Right cardiac atrium (tissue), 5 donors: Measurements from ENCODE around the gene DZIP1. TPM values are rescaled to one million over a fixed set of nuclear protein-coding genes. Genes with fewer than 3 reads are reported as not detected.
"Not testable (repeated sequence)": the region's sequence is repeated elsewhere in the genome, so short reads cannot be mapped to it uniquely, and the experiment has no call there.

Source experiments
- ATAC-seq, 2 donors: fragments of 200-7000 bp; cut with Tn5 transposase; one replicate each; pipeline versions ENCODE4 v1.8.0 to v1.9.1; 2020; ENCODE audit warnings: moderate library complexity in 2 of 2, mild to moderate bottlenecking in 1 of 2
- DNase-seq, 3 donors: peaks; one replicate each; pipeline ENCODE4 v3.0.0-alpha.2; 2020
- H3K27ac ChIP-seq: one replicate; pipeline ENCODE4 v1.5.1; 2013; ENCODE audit warnings: mild to moderate bottlenecking, low read length, control low read depth, moderate library complexity
- H3K27me3 ChIP-seq: one replicate; pipeline ENCODE4 v1.6.1; 2013; ENCODE audit not compliant: control insufficient read depth, insufficient read depth
- H3K4me1 ChIP-seq: one replicate; pipeline ENCODE4 v1.6.1; 2013; ENCODE audit warnings: low read length; ENCODE audit not compliant: control insufficient read depth, insufficient read depth
- H3K4me3 ChIP-seq: one replicate; pipeline ENCODE4 v1.5.1; 2013; ENCODE audit warnings: low read length, control low read depth
- H3K9me3 ChIP-seq: one replicate; pipeline ENCODE4 v1.6.1; 2013; ENCODE audit warnings: low read length; ENCODE audit not compliant: control insufficient read depth
- WGBS: extraction: QIAGEN DNeasy Blood & Tissue Kit; methylation state at CpG from one replicate; pipeline ENCODE4 v1.1.7; 2013; 5-methylcytosine and 5-hydroxymethylcytosine counted together
- intact Hi-C, 4 donors: fragments of 100-400 bp; cut with DNase I; formaldehyde crosslinking; loops; one replicate each; pipeline versions ENCODE4 v1.11.0 to v1.14.0; 2022 to 2023
- long read RNA-seq, 4 donors: library from polyadenylated mRNA; unstranded; transcript quantifications; one replicate each; pipeline ENCODE4 v2.0.0, GENCODE V29; 2020 to 2021
- polyA plus RNA-seq: library from polyadenylated mRNA; stranded (reverse); fragments of 200-250 nt; gene quantifications from one replicate; pipeline ENCODE4 v1.2.3, GENCODE V29; 2013
- total RNA-seq, 4 donors: library from RNA; stranded (reverse); fragmentation: NEBNext Ultra II Directional; extraction: Animal tissue kit (Norgen Biotek cat#: 25700); gene quantifications; one replicate each; pipeline ENCODE4 v1.2.1, GENCODE V29; 2021
- donor health status: healthy with polysubstance abuse.
- donor health status: DM: no; HTN: yes; CAD: no.
- donor health status: DM: no; HTN: no; CAD: no.
- donor health status: DM: no; HTN: yes; CAD: no; lungs with severe emphysema.
- donor health status: DM: yes; HTN: yes; CAD: no.

Gene DZIP1, protein sequence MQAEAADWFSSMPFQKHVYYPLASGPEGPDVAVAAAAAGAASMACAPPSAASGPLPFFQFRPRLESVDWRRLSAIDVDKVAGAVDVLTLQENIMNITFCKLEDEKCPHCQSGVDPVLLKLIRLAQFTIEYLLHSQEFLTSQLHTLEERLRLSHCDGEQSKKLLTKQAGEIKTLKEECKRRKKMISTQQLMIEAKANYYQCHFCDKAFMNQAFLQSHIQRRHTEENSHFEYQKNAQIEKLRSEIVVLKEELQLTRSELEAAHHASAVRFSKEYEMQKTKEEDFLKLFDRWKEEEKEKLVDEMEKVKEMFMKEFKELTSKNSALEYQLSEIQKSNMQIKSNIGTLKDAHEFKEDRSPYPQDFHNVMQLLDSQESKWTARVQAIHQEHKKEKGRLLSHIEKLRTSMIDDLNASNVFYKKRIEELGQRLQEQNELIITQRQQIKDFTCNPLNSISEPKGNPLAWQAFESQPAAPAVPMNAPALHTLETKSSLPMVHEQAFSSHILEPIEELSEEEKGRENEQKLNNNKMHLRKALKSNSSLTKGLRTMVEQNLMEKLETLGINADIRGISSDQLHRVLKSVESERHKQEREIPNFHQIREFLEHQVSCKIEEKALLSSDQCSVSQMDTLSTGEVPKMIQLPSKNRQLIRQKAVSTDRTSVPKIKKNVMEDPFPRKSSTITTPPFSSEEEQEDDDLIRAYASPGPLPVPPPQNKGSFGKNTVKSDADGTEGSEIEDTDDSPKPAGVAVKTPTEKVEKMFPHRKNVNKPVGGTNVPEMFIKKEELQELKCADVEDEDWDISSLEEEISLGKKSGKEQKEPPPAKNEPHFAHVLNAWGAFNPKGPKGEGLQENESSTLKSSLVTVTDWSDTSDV
- total RNA-seq (1 to 10 TPM; 5.0 to 6.9 (median 6.3) TPM), polyA plus RNA-seq (3.4 TPM)
- long read RNA-seq, donor 1, partial matches to known transcripts = 2 of 7 reads
- long read RNA-seq, donor 1, other reads (novel, unspliced or antisense) = 5 of 7 reads
- long read RNA-seq, donor 2, partial matches to known transcripts = 0 of 2 reads
- long read RNA-seq, donor 2, other reads (novel, unspliced or antisense) = 1 of 2 reads
- long read RNA-seq, donor 3, partial matches to known transcripts = 8 of 14 reads
- long read RNA-seq, donor 3, other reads (novel, unspliced or antisense) = 6 of 14 reads
- long read RNA-seq, donor 4, partial matches to known transcripts = 0 of 1 reads
- long read RNA-seq, donor 4, other reads (novel, unspliced or antisense) = 1 of 1 reads

DNA sequence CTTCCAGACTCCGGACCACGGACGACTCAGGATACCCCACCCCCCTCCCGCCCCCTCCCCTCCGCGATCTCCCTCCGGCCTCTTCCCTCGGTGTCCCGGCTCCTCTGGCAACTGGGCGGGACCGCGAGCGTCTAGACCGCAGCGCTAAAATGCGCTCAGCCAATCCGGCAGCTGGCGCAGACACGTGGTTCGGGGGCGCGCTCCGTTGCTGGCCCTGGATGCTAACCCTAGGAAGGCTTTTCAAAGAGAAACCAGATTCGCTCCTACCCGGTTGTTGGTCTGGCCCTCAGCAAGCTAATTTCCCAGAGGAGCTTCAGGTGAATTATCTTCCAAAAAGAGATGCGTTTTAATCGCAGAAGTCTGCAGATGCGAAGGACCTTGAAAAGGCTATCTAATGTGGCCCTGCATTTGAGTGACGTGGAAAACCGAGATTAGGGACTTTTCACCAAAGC lies at the start of gene DZIP1:
TSS of gene DZIP1 (minus strand) at position 106 of the 452 bp plus-strand sequence. CDS start 2,677 bp downstream, outside the sequence.
- Histone ChIP-seq H3K4me3 (peak within 1 kb of the TSS; percentile 74), H3K27ac (no peak within 1 kb of the TSS), H3K4me1 (no peaks in the 10 kb centered on the region), H3K9me3 (no peaks in the 10 kb centered on the region), H3K27me3 (no peaks in the 10 kb centered on the region)
- DNase-seq (peak; percentile 85 to 93 (median 93)), ATAC-seq (peak; percentile 96)
- WGBS = under 1% methylated on average over 30 of the region's 30 CpGs
- intact Hi-C loops = no loop called here

DNA sequence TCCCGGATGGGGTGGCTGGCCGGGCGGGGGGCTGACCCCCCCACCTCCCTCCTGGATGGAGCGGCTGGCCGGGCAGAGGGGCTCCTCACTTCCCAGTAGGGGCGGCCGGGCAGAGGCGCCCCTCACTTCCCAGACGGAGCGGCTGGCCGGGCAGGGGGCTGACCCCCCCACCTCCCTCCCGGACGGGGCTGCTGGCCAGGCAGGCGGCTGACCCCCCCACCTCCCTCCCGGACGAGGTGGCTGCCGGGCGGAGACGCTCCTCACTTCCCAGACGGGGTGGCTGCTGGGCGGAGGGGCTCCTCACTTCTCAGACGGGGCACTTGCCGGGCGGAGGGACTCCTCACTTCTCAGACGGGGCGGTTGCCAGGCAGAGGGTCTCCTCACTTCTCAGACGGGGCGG lies 46.5 kb upstream of the DZIP1 start:
- ATAC-seq, H3K4me1 ChIP-seq, H3K27ac ChIP-seq, H3K4me3 ChIP-seq, intact Hi-C loops, H3K9me3 ChIP-seq, H3K27me3 ChIP-seq: not testable (repeated sequence)
- DNase-seq = peak in 1 of 3 donors; percentile 24
- 98% methylated on average over 28 of the region's 28 CpGs for WGBS

DNA sequence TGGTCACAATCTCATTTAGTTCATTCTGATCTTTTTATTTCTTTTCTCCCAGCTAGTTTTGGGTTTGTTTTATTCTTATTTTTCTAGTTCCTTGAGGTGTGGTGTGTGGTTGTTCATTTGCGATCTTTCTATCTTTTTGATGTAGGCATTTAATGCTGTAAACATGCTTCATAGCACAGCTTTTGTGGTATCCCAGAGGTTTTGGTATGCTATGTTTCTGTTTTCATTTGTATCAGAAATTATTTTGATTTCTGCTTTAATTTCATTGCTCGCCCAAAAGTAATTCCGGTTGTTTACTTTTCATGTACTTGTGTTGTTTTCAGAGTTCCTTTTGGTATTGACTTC lies 45.0 kb upstream of the DZIP1 start:
- no peaks in the 10 kb centered on the region for H3K27me3 ChIP-seq
- intact Hi-C loops = no loop called here
- no peak overlapping the region for H3K27ac ChIP-seq
- DNase-seq = no peak
- 97% methylated on average over 3 of the region's 3 CpGs for WGBS
- peaks cover 3% of the 10 kb centered on the region for H3K4me1 ChIP-seq
- no peak overlapping the region for H3K4me3 ChIP-seq
- H3K9me3 ChIP-seq = no peaks in the 10 kb centered on the region
- no peak for ATAC-seq

DNA sequence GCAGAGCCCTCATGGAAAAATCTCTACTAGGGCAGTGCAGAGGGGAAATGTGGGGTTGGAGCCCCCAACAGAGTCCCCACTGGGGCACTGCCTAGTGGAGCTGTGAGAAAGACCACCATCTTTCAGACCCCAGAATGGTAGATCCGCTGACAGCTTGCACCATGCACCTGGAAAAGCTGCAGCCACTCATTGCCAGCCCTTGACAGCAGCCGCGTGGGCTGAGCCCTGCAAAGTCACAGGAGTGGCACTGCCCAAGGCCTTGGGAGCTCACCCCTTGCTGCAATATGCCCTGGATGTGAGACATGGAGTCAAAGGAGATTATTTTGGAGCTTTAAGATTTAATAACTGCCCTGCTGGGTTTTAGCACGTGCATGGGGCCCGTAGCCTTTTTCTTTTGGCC lies 40.5 kb upstream of the DZIP1 start:
- intact Hi-C loops, ATAC-seq, H3K27me3 ChIP-seq, H3K4me1 ChIP-seq, H3K27ac ChIP-seq, H3K9me3 ChIP-seq, H3K4me3 ChIP-seq: not testable (repeated sequence)
- peak in 1 of 3 donors; percentile 28 for DNase-seq
- WGBS = 98% methylated on average over 5 of the region's 5 CpGs

DNA sequence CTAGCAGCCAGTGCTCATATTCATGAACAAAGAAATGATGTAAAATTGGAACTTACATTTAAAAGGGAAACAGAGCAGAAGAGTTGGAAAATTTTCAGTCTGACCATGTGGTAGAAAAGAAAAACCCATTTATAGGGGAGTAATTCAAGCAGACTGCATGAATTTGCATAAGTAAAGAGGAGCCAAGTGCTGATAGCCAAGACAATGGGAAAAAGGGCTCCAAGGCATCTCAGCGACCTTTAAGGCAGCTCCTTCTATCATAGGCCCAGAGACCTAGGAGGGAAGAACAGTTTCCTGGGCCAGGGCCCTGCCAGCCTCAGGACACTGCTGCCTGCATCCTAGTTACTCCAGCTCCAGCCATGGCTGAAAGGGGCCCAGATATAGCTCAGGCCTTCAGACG lies 39.9 kb upstream of the DZIP1 start:
- 67% methylated on average over 2 of the region's 2 CpGs for WGBS
- intact Hi-C loops = no loop called here
- Histone ChIP-seq H3K27ac (no peak overlapping the region), H3K9me3 (no peaks in the 10 kb centered on the region), H3K4me1 (peaks cover 5% of the 10 kb centered on the region), H3K4me3 (no peak overlapping the region), H3K27me3 (no peaks in the 10 kb centered on the region)
- DNase-seq (no peak), ATAC-seq (peak in 1 of 2 donors; percentile 28)

DNA sequence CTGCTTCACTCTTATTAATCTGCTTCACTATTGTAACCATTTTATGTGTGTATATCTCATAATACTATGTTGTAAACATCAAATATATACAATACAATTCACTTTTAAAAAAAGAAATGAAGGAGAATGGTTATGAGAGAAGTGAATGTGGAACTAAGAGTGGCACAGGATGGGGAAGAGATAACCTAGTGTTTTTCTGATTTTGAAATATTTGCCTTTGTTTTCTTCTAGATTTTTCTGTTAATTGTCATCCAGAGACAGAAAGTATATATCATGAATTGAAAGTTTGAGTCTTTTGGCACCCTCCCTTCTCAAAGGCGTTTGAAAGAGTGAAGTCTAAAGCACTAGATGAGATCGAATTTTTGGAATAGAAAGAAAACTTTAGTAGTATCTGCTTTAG lies 35.2 kb upstream of the DZIP1 start:
- WGBS = 25% methylated on average over 2 of the region's 2 CpGs
- H3K4me1 ChIP-seq = peaks cover 4% of the 10 kb centered on the region
- intact Hi-C loops = no loop called here

DNA sequence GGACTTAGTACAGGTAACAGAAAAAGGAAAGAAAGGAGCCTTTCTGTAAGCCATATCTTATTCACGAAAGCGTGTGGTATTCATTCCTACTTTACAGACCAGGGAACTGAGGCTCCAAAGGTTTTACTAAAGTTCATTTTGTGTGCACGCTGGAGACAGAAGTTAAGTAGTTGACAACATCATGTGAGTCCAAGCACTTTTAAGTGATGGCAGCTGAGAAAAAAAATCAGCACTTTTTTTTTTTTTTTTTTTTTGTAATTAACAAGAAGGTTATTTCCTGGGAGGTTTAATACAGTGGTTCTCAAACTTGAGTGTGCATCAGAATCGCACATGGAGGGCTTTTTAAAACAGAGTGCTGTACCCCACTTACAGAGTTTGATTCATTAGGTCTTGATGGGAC lies 34.5 kb upstream of the DZIP1 start:
- H3K4me3 ChIP-seq = peak overlapping the region; percentile 79
- 68% methylated on average over 4 of the region's 4 CpGs for WGBS
- ATAC-seq = no peak
- H3K9me3 ChIP-seq = no peaks in the 10 kb centered on the region
- H3K27me3 ChIP-seq = no peaks in the 10 kb centered on the region
- intact Hi-C loops = no loop called here
- H3K4me1 ChIP-seq = no peaks in the 10 kb centered on the region
- H3K27ac ChIP-seq = no peak overlapping the region
- no peak for DNase-seq

More for the DNA sequence above, 35.2 kb upstream of the DZIP1 start:
- no peak for ATAC-seq
- H3K9me3 ChIP-seq = no peaks in the 10 kb centered on the region
- H3K27ac ChIP-seq = no peak overlapping the region
- no peaks in the 10 kb centered on the region for H3K27me3 ChIP-seq
- no peak overlapping the region for H3K4me3 ChIP-seq
- DNase-seq = no peak

DNA sequence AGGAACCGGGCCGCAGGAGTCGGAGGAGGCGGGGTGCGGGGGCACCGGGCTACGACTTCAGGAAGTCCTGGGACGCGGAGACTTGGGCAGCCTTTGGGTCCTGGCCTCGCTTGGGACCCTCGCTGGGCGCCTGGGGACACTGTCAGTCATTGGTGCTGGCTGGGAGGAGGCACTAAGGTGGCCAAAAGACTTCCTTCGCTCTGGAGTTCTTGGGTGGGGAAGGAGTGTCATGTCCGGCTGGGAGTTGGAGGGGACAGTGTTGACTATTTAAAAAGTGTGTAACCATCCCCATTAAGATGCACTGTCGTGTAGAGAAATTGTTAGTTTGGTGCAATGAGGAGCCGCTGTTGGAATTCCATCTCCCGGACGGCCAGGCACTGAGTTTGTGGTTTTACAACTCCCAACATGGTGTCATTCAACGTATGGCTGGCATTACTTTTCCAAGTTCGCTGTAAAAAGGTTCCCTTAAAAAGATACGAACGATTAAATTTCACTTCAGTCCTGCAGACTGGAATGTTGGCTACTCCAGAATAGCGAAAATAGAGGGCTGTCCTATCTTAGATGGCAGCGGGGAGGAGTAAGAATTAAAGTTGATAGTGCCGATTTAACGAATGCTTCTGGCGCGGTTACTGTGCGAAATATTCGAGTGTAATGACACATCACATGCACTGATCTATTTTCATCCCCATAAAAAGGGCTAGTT lies 33.2 kb upstream of the DZIP1 start:
- intact Hi-C loops = no loop called here
- Histone ChIP-seq H3K4me3 (peak overlapping the region; percentile 79), H3K4me1 (no peaks in the 10 kb centered on the region), H3K27me3 (no peaks in the 10 kb centered on the region), H3K27ac (peak overlapping the region; percentile 88), H3K9me3 (no peaks in the 10 kb centered on the region)
- ATAC-seq (no peak), DNase-seq (peak in 1 of 3 donors; percentile 85)
- WGBS = under 1% methylated on average over 30 of the region's 30 CpGs

DNA sequence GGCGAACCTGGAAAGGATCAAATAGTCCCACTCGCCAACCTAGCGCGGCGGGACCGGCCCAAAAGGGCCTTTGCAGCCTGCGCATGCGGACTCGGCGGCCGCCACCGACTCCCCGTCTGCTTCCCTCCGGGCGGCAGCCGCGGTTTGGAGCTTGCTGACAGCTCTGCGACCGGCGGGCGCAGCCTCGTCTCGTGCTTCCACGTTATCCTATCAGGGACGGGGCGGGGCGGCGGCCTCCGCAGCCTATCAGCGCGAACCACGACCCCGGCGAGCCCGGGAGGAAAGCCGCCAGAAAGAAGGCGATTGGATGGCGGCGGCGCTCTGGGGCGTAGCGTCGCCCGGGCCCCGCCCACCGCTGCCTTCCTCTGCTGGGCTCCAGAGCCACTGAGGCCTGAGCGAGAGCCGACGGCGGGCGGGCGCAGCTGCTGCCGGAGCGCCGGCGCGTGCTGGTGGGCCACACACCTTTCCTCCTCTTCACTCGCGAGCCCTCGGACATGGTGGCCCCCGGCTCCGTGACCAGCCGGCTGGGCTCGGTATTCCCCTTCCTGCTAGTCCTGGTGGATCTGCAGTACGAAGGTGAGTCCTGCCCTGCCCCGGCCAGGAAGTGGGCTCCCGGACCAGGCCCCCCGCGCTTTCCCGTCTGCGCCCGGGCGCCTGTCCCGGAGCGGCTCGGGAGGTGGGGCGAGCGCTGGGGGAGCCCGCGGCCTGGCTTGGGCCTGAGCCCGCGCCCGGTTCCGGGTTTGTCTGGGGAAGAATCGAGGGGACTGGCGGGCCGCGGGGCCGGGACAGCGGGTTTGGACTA lies 32.5 kb upstream of the DZIP1 start, which contains the start of gene DNAJC3:
TSS of gene DNAJC3 (plus strand) at position 378 of the 802 bp plus-strand sequence. CDS start at position 495, 117 bp downstream.
- Histone ChIP-seq H3K9me3 (peaks cover under 1% of the 10 kb centered on the region), H3K27me3 (no peaks in the 10 kb centered on the region), H3K4me1 (no peaks in the 10 kb centered on the region), H3K27ac (peak within 1 kb of the TSS; percentile 94), H3K4me3 (peak within 1 kb of the TSS; percentile 79)
- intact Hi-C loops = no loop called here
- under 1% methylated on average over 90 of the region's 90 CpGs for WGBS
- ATAC-seq = peak; percentile 99
- DNase-seq = peak; percentile 100
